Body of pancreas (tissue), 4 donors: ENCODE results near the gene SLC6A13. TPM values are rescaled to one million over a fixed set of nuclear protein-coding genes. Genes with fewer than 3 reads are reported as not detected.
"Not testable (repeated sequence)": the region's sequence is repeated elsewhere in the genome, so short reads cannot be mapped to it uniquely, and the experiment has no call there.

Experiments
- ATAC-seq: fragments of 150-250 bp; one replicate; pipeline ENCODE4 v1.9.1; 2016
- DNase-seq, 4 donors: peaks; one replicate each; pipeline ENCODE4 v3.0.0-alpha.2; 2019
- H3K27ac ChIP-seq, 4 donors: fragments of 200-600 bp; sonication (generic); 1 replicate in 3 of 4; 2 replicates in 1 of 4; pipeline versions ENCODE4 v1.5.1 to v1.6.1; 2016 to 2019; ENCODE audit warnings: mild to moderate bottlenecking in 1 of 4, mixed read lengths in 1 of 4, moderate library complexity in 1 of 4
- H3K27me3 ChIP-seq, 2 donors: fragments of 200-600 bp; sonication (generic); one replicate each; pipeline ENCODE4 v1.6.0; 2016; ENCODE audit warnings: mild to moderate bottlenecking in 1 of 2
- H3K36me3 ChIP-seq, 2 donors: fragments of 200-600 bp; sonication (generic); replicated peaks in 1 of 2; 2 replicates each; pipeline ENCODE4 v1.5.1; 2016; ENCODE audit warnings: low read depth in 2 of 2; ENCODE audit not compliant: insufficient read depth in 1 of 2
- H3K4me1 ChIP-seq: fragments of 200-600 bp; sonication (generic); one replicate; pipeline ENCODE4 v1.6.0; 2016
- H3K4me3 ChIP-seq, 2 donors: fragments of 200-600 bp; sonication (generic); 1 replicate in 1 of 2; 2 replicates in 1 of 2; pipeline ENCODE4 v1.5.1; 2016 to 2019
- H3K9me3 ChIP-seq, 3 donors: fragments of 200-600 bp; sonication (generic); 1 replicate in 2 of 3; 2 replicates in 1 of 3; pipeline ENCODE4 v1.5.1; 2016
- POLR2A ChIP-seq, 3 donors: fragments of 450-650 bp; IDR thresholded peaks; one replicate each; pipeline ENCODE4 v1.6.1; 2016; ENCODE audit warnings: antibody characterized with exemption in 3 of 3, mild to moderate bottlenecking in 2 of 3
- WGBS, 2 donors: methylation state at CpG; one replicate each; pipeline ENCODE4 v1.1.5; 2017; 5-methylcytosine and 5-hydroxymethylcytosine counted together
- intact Hi-C: fragments of 100-400 bp; cut with DNase I; formaldehyde crosslinking; loops from one replicate; pipeline ENCODE4 v1.15.1; 2023
- total RNA-seq, 2 donors: library from RNA; depleted of rRNA; stranded (reverse); fragments of >200 nt; gene quantifications; one replicate each; pipeline ENCODE4 v1.1.0, GENCODE V29; 2016
- TF ChIP-seq, protein P1 (sequence below), 7 experiments: fragments of 450-650 bp in 4 of 7; fragments of 200-600 bp in 3 of 7; sonication (generic) in 3 of 7; IDR thresholded peaks; one replicate each; pipeline ENCODE4 v1.5.1; 2016 to 2019; ENCODE audit warnings: antibody characterized with exemption in 7 of 7

The SLC6A13 gene
- total RNA-seq, 2 donors from 2014 or later: not detected

DNA sequence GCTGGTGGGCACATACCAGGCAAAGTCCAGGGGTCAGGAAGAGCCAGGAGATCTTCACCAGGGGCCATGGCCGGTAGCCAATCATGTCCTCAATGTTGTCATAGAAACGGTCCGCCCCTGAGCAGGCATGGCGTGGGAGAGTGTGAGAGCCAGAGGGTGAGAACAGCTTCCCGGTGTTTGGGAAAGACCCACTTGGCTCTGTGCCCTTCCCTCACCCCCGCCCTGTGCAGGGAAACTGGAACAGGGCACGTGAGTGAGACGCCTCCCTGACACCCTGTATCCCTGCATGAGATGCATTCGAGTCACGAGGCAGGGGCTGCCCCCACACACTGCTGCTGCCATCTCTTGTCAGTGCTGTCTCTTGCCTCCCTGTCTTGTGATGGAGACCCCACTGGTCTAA, 69.4 kb downstream of the SLC6A13 start:
- no peak for TF ChIP-seq POLR2A (IDR thresholded peaks at IDR 0.05)
- TF ChIP-seq, protein P1, sequence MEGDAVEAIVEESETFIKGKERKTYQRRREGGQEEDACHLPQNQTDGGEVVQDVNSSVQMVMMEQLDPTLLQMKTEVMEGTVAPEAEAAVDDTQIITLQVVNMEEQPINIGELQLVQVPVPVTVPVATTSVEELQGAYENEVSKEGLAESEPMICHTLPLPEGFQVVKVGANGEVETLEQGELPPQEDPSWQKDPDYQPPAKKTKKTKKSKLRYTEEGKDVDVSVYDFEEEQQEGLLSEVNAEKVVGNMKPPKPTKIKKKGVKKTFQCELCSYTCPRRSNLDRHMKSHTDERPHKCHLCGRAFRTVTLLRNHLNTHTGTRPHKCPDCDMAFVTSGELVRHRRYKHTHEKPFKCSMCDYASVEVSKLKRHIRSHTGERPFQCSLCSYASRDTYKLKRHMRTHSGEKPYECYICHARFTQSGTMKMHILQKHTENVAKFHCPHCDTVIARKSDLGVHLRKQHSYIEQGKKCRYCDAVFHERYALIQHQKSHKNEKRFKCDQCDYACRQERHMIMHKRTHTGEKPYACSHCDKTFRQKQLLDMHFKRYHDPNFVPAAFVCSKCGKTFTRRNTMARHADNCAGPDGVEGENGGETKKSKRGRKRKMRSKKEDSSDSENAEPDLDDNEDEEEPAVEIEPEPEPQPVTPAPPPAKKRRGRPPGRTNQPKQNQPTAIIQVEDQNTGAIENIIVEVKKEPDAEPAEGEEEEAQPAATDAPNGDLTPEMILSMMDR (IDR thresholded peaks at IDR 0.05): no peak

DNA sequence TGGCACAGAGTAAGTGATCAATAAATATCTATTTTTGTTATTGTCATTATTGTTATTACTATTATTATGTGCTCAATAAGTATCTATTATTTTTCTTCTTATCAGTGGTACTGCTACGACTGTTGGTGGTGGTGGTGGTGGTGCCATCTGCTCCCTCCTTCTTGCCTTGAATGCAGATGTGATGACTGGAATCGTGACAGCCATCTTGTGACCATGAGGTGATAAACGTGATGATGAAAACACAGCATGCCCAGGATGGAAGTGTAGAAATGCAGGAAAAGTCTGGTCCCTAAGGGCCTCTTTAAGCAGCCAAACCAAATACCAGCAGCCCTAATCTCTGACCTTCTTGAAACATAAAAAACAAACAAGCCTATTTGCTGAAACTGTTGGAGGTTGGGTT, 71.1 kb downstream of the SLC6A13 start:
- no peak for ATAC-seq
- H3K4me1 ChIP-seq: peaks cover 14% of the 10 kb centered on the region
- no peaks in the 10 kb centered on the region for H3K9me3 ChIP-seq
- H3K27ac ChIP-seq: no peak overlapping the region
- H3K4me3 ChIP-seq: no peak overlapping the region
- WGBS, 2 donors: 75 to 76% methylated on average over 3 of the region's 3 CpGs
- DNase-seq: no peak
- no peaks in the 10 kb centered on the region for H3K27me3 ChIP-seq
- intact Hi-C loops: no loop called here
- no peaks in the 10 kb centered on the region for H3K36me3 ChIP-seq
- TF ChIP-seq, protein P1 (IDR thresholded peaks at IDR 0.05): no peak
- TF ChIP-seq POLR2A (IDR thresholded peaks at IDR 0.05): no peak

More for the DNA sequence above, 69.4 kb downstream of the SLC6A13 start:
- Histone ChIP-seq H3K4me3 (no peak overlapping the region), H3K4me1 (peaks cover 17% of the 10 kb centered on the region), H3K9me3 (no peaks in the 10 kb centered on the region), H3K36me3 (no peaks in the 10 kb centered on the region), H3K27ac (no peak overlapping the region), H3K27me3 (no peaks in the 10 kb centered on the region)
- DNase-seq (no peak), ATAC-seq (no peak)
- intact Hi-C loops: no loop called here
- 55 to 64% methylated on average over 9 to 10 of the region's 10 CpGs for WGBS, 2 donors

- intact Hi-C loops: no loop called here
- 83 to 89% methylated on average over 7 to 8 of the region's 8 CpGs for WGBS, 2 donors
- DNase-seq: no peak
- Histone ChIP-seq H3K27ac (no peak overlapping the region), H3K27me3 (no peaks in the 10 kb centered on the region), H3K4me1 (peaks cover 14% of the 10 kb centered on the region), H3K36me3 (no peaks in the 10 kb centered on the region), H3K9me3 (no peaks in the 10 kb centered on the region), H3K4me3 (no peak overlapping the region)
- TF ChIP-seq POLR2A (IDR thresholded peaks at IDR 0.05): no peak
- TF ChIP-seq, protein P1 (IDR thresholded peaks at IDR 0.05): no peak
- no peak for ATAC-seq
Measured at GRCh38 chr12:190881-191280, 71.8 kb downstream of the SLC6A13 start.

- peaks cover 14% of the 10 kb centered on the region for H3K4me1 ChIP-seq
- H3K4me3 ChIP-seq: no peak overlapping the region
- DNase-seq: no peak
- intact Hi-C loops: no loop called here
- H3K9me3 ChIP-seq: no peaks in the 10 kb centered on the region
- no peaks in the 10 kb centered on the region for H3K27me3 ChIP-seq
- no peak for TF ChIP-seq POLR2A (IDR thresholded peaks at IDR 0.05)
- TF ChIP-seq, protein P1 (IDR thresholded peaks at IDR 0.05): no peak
- no peak overlapping the region for H3K27ac ChIP-seq
- no peak for ATAC-seq
- H3K36me3 ChIP-seq: no peaks in the 10 kb centered on the region
- WGBS, 2 donors: 59 to 73% methylated on average over 6 of the region's 6 CpGs
Measured at GRCh38 chr12:189622-189962, 73.0 kb downstream of the SLC6A13 start.

GRCh38 chr12:188910-189621, 73.6 kb downstream of the SLC6A13 start:
- Histone ChIP-seq H3K27ac (no peak overlapping the region), H3K27me3 (no peaks in the 10 kb centered on the region), H3K36me3 (no peaks in the 10 kb centered on the region), H3K4me1 (peaks cover 14% of the 10 kb centered on the region), H3K4me3 (peak overlapping the region in 1 of 2 donors; percentile 18), H3K9me3 (no peaks in the 10 kb centered on the region)
- intact Hi-C loops: no loop called here
- 5 to 14% methylated on average over 9 to 28 of the region's 52 CpGs for WGBS, 2 donors
- DNase-seq (peak; percentile 43 to 68 (median 58)), ATAC-seq (peak; percentile 89)
- no peak for TF ChIP-seq POLR2A (IDR thresholded peaks at IDR 0.05)
- TF ChIP-seq, protein P1 (IDR thresholded peaks at IDR 0.05): peak; percentile 43 to 87 (median 79)

DNA sequence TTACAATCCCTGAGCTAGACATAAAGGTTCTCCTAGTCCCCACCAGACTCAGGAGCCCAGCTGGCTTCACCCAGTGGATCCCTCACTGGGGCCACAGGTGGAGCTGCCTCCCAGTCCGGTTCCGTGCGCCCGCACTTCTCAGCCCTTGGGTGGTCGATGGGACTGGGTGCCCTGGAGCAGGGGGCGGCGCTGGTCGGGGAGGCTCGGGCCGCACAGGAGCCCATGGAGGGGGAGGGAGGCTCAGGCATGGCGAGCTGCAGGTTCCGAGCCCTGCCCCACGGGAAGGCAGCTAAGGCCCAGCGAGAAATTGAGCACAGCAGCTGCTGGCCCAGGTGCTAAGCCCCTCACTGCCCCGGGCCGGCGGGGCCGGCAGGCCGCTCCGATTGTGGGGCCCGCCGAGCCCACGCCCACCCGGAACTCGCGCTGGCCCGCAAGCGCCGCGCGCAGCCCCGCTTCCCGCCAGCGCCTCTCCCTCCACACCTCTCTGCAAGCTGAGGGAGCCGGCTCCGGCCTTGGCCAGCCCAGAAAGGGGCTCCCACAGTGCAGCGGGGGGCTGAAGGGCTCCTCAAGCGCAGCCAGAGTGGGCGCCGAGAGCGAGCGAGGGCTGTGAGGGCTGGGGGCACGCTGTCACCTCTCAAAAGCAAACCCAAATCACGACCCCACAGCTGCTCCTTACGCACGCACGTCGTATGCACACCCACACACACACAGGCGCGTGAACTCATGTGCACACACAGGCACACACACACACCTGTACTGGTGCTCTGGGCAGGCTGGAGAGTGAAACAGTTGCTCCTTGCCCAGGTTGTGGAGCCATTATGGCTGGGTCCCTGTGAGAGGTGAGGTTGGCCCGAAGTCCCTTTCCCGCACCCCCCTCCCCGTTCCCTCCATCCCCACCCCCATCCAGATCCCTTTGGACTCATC, 74.4 kb downstream of the SLC6A13 start:
- ATAC-seq, H3K9me3 ChIP-seq, H3K36me3 ChIP-seq, DNase-seq, intact Hi-C loops, H3K27me3 ChIP-seq, H3K27ac ChIP-seq: not testable (repeated sequence)
- H3K4me3 ChIP-seq: peak overlapping the region in 1 of 2 donors; percentile 18
- peaks cover 14% of the 10 kb centered on the region for H3K4me1 ChIP-seq
- 66 to 84% methylated on average over 14 to 43 of the region's 53 CpGs for WGBS, 2 donors
